HG03558 (cell line): Measurements from ENCODE around the gene DMXL2.
"Not testable (repeated sequence)": the region's sequence is repeated elsewhere in the genome, so short reads cannot be mapped to it uniquely, and the experiment has no call there.

ENCODE experiments used
- ATAC-seq: cut with Tn5 transposase; IDR thresholded peaks from one replicate; pipeline ENCODE4 v1.9.1; 2021; ENCODE audit warnings: moderate number of reproducible peaks; ENCODE audit not compliant: unreplicated experiment; ENCODE audit errors: extremely low read depth

The DMXL2 gene

DNA sequence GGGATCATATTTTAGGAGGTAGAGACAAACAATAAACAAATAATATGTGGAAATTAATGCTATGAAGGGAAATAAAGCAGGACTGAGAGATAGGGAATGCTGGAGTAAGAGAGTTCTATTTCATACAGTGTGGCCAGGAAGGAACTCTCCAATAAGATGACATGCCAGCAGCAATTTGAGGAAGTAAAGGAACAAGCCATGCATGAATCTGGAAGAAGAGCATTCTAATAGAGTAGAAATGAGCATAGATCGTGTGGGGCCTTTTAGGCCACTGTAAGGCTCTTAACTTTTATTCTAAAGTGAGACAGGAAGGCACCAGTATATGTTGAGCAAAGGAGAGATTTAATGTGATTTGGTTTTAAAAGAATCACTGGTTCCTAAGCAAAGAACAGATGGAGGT lies 126.3 kb downstream of the DMXL2 start:
- ATAC-seq, result no peak

DNA sequence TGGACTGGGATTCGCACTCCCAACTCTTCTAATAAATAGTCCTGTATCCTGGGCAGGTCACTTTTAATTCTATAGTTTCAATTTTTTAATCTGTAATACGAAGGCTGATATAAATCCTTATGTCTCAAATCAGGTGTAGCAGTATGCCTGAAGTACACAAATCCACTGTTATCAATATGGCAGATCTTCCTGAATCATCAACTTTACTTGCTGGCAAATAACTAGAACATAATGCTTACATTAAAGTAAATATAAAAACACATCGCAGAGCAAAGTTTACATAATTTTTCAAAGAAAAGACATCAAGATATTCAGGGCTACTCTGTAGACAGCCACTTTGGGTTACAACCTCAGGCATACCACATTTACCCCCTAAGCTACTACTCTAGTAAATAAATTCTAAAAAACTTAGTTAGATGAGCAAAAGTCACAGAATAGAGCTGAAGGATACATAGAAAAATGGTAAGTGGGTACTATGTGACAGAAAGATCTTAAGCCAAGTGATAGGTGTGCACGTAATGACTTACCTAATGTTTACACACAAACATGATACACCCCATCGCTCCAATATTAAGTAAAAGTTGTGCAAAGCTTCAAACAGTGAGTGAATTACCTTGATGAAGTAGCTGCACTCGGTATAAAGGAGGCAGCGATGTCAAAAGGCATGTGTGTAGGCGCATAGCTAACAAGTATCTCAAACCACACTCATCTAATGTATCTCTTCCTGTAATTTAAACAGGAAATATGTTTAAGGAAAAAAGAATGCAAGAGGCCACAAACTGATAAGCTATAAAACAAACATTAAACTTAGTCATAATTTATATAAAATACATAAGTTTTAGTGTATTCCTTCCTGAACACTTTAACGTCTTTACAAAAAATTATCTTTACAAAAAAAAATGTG lies 127.9 kb downstream of the DMXL2 start:
- ATAC-seq, result no peak

DNA sequence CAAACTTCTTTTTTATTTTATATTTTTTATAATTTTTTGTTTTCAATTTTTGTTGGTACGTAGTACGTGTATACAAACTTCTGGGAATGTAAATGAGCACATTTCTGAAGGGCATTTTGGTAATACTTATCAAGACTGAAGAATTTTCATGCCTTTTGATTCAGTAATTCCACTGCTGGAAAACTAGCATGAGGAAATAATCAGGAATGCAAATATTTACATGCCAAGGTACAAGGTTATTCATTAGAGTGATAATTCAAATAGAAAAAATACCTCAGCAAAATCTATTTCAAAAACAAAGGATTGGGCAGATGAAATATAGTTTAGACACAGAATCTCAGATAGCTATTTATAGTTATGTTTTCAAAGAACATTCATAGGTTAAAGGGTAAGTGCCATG lies 128.7 kb downstream of the DMXL2 start:
- no peak for ATAC-seq

DNA sequence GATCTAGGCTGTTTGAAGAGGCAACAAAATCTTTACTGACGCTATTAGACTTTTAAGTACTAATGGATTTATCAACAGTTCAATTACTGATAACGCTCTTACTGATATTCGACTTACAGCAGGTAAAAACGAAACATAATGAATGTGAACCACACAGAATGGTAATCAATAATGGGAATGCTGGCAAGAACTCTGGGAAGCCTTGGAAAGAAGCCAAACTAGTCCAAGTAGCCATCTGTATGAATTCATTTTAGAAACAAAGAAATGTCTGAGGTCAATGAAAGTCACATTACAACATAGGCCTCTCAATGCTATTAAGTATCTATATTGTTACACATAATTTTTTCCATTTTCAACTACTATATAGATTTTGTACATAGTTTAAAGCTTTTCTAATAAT lies 130.0 kb downstream of the DMXL2 start:
- no peak for ATAC-seq

DNA sequence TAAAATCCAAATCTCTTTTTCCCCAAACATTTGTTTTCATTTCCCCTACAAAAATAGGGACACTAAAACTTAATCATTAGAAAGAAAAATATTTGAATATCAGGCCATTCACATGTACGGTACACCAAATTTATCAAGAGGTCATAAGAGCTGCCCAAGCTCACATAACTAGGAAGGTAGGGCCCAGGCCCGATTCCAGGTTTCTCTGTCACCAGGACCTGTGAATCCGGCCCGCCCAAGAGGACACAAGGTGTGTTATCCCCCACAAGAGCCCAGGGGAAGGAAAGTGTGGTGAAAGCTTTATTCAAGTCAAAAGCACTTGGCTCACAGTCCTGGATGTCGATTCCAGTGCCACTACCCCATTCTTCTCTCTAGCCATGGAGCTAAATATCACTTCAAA lies 130.6 kb downstream of the DMXL2 start:
- ATAC-seq, result no peak

DNA sequence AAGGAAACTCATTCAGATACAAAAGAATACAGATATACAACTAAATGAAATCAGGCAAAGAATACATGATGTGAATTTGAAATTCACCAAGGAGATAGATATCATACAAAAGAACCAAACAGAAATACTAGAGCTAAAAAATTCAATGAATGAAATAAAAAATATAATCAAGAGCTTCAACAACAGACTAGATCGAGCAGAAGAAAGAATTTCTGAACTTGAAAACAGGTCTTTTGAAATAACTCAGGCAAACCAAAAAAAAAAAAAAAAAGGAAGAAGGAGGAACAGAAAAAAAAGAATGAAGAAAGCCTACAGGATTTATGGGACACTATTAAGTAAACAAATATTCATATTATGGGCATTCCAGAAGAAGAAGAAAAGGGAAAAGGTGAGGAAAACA lies 137.8 kb downstream of the DMXL2 start:
- no peak for ATAC-seq

DNA sequence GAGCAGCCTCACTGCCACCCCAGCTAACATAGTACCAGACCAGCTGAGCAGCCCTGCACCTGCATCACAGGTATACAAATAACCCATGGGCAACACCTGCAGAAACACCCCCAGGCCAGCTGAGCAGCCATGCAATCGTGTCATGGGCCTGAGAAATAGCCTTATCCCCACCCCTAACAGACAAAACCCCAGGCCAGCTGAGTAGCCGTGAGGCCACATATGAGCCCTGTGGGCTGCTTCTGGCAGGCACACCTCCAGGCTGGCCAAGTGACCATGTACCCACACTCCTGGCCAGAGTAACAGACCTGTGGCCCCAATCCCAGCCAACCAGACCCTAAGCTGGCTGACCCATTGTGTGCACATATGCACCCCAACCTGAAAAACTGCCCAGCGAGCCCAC lies 138.6 kb downstream of the DMXL2 start:
- ATAC-seq, result no peak

DNA sequence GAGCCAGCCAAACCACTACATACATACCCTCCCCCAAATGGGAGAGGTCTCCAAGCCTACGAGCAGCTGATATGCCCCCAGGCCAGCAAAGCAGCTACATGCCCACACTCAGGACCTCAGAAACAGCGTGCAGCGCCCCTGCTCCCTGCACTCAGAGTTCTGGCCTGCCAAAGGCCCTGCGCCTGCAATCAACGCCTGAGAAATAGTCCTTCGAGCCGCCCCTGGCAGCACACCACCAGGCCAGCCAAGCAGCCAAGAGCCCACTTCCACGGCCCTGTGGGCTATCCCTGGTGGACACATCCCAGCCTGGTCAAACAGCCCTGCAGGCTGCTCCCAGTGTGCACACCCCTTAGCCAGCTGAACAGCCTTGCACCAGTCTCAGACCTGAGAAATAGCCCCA lies 139.1 kb downstream of the DMXL2 start:
- ATAC-seq, result no peak

DNA sequence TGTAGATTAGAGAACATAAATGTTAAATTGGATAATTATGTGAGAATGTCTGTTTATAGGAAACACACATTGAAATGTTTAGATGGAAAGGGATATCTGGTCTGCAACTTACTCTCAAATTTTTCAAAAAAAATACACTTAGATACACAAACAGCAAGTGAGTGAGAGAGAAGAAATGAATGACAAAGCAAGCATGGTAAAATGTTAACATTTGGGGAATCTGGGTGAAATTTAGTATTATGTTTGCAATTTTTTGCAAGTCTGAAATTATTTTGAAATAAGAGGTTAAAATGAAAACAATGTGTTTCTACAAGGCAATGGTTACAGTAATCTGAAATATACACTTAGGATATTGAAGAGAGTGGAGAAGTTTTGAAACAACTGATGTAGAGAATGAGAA lies 146.8 kb downstream of the DMXL2 start:
- no peak for ATAC-seq

DNA sequence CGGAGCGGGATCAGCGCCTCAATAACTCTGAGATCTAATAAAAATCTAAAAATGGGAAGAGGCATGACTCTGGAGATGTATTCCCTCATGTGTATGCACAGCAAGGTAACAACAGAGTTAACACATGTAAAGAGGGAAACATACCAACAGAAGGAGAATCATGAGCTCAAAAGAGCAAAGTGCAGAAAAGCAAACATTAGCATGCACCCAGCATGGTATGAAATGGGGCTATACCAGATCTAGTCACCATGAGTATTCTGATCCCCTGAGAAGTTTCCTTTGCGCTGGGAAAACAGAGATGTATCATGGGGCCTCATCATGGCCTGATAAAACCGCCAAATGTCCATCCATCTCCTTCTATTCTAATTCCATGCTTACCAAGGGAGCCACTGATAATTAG lies 152.1 kb downstream of the DMXL2 start:
- no peak for ATAC-seq

DNA sequence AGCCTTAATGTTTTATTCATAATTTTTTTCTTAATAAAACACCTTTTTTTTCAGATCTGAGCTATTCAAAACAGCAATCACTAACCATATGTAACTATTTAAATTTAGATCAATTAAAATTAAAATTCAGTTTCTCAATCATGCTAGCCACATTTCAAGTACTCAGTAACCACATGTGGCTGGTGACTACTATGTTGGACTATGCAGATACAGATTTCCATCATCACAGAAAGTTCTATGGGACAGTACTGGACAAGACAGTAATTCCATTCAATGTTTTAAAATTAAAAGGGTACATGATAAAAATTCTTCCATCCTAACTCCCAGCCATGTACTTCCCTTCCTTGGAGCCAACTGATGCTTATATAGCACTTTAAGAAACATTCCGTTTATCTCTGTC lies 161.8 kb downstream of the DMXL2 start:
- ATAC-seq, result no peak

DNA sequence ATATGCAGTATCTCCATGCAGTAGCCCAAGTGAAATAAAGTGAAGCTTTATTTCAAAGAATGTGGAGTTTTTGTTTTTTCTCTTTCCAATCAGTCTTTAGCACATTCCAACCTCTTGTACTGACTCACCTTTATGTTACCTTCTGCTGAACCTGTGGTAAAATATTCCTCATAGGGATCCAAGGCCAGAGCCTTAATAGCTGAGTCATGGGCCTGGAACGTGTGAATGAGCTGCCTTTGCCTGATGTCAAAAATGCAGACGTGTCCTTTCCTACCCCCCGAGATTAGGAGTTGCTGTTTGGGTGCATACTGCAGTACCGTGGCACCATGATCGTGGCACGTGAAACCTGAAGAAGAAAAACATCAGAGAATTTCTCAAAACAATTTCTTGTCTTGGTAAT lies 172.6 kb downstream of the DMXL2 start:
- no peak for ATAC-seq

DNA sequence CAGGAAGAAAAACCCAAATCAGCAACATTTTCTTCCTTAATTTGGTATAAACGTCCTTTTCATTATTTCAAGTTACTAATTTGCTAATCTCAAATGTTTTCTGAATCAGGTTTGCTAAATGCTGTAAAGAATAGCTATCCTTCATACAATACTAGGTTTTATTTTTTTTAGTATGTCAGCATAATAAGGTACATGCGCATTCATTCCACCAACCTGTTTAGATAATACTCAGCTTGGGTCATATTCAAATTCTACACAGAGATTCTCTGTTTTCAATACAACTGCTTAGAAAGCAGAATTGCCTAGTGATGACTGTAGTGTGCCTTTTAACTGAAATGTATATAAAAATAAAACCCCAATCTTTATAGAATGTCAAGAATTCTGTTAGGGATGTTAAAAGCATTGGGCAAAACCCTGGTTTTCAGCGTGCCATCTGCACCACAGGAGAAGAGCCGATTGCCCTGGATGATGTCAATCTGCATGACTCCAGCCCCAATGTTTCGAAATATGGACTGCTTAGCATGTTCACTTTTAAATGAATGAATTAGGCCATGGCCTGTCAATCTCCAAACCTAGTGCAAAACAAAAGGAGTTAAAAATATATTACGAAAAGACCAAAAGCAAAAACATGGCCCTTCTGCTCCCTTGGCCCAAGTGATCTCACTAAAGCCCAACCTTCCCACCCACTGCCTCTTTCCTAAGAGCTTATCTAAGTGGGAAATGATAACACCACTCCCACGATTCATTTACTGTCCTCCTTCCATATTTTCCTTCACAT lies 173.8 kb downstream of the DMXL2 start:
- ATAC-seq, result no peak

DNA sequence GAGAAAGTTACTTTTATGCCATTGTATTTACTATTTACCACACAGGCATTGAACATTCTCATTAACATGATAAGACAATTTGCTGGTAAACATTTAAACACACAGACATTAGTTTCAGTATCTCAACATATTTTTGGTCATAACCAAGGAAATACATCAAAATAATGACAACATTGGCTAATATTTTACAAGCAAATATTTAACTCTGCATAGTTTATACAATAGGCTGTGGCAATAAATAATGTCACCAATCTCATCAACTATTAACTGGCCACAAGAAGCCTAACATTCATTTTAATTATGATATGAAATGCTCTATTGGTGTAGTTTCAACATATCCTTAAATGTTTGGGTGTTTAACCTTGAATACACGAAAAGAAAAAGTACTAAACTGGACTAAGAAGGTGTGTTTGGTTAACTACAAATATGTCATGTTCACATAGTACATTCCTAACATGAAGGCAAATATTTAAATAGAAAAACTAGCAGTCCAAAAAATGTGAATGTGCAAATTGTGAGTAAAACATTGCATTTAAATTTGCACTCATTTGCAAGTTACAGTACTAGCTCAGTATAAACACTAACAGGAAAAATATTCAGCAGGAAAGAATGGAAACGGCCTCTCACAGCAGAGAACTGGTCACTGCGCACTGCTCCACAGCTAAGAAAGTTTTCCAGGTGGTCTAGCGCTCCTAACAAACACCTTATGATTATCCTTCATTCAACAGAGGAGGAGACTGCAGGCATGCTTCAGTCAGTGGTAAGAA lies 174.5 kb downstream of the DMXL2 start:
- ATAC-seq, result no peak

DNA sequence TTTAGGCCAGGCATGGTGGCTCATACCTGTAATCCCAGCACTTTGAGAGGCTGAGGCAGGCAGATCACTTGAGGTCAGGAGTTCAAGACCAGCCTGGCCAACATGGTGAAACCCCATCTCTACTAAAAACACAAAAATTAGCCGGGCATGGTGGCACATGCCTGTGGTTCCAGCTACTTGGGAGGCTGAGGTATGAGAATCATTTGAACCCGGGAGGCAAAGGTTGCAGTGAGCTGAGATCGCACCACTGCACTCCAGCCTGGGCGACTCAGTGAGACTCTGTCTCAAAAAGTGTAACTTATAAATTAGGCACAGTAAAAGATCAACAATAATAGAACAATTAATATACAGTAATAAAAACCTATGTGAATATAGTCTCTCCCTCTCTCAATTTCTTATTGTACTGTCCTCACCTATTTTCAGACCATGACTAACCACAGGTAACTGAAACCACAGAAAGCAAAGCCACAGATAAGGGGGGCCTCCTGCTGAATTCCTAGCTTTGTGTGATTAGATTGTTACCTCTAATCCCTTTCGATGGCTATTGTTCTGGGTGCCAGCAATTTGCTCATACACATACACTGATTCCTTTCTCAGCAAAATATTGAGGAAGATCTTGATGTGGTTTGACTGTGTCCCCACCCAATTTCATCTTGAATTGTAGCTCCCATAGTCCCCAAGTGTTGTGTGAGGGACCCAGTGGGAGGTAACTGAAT lies 176.4 kb downstream of the DMXL2 start:
- not testable (repeated sequence) for ATAC-seq

DNA sequence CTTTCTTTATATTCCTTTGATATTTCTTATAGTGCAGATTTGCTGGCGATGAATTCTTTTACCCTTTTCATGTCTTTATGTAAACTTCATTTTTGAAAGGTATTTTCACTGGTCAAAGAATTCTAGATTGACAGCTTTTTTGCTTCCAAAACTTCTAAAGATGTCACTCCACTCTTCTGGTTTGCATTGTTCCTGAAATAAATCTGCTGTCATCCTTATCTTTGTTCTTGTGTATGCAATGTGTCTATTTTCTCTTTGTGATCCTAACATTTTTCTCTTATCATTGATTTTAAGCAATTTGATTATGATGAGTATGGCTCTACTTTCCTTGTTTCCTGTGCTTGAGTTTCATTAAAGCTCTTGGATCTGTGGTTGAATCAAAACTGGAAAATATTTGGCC lies 177.8 kb downstream of the DMXL2 start:
- ATAC-seq, result no peak

DNA sequence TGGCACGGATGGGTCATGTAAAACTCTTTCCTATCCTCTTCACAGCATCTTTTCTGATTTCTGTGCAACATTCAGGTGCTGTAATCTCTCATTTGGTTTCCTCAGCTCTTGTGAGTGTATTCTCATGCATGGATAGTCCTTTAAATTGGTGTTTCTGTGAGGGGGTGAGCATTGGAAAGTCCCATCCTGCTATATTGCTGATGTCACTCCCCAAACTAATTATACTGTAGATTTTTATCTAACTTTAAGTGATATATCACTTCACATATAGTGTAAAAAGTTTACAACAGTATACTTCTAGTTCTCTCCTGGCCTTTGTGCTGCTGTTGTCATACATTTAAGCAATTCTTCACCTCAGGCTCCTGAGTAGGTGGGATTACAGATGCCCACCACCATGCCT lies 178.5 kb downstream of the DMXL2 start:
- ATAC-seq, result no peak

DNA sequence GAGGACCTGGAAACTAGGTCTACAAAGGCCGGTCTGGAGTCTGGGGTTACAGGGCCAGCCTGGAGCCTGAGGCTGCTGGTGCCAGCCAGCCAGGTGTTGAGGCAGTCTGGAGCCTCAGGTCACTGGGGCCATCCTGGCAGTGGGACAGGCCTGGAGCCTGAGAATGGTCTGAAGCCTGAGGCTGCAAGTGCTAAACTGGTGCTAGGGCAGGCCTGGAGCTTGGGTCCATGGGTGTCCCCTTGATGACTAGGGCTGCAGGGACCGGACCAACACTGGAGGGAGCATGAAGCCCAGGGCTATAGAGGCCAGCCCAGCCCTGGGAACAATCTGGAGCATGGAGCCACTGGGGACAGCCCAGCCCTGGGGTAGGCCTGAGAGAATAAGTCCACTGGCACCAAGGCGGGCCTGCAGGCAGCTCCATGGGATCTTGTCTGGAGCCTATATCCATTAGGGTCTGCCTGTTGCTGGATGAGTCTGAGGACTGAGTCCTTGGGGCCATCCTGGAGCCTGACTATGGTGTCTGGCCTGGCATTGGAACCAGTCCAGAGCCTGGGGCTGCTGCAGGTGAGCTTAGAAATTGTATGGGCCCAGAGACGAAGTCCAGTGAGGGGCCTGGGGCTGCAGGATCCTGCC lies 179.2 kb downstream of the DMXL2 start:
- no peak for ATAC-seq

DNA sequence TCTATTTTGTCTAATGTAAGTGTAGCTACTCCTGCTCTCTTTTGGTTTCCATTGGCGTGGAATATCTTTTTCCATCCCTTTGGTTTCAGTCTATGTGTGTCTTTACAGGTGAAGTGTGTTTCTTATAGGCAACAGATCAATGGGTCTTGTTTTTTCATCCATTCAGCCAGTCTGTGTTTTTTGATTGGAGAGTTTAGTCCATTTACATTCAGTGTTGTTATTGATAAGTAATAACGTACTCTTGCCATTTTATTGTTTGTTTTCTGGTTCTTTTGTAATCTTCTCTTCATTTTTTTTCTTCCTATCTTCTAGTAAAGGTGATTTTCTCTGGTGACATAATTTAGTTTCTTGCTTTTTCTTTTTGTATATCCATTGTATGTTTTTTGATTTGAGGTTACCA lies 184.0 kb downstream of the DMXL2 start:
- ATAC-seq, result no peak

DNA sequence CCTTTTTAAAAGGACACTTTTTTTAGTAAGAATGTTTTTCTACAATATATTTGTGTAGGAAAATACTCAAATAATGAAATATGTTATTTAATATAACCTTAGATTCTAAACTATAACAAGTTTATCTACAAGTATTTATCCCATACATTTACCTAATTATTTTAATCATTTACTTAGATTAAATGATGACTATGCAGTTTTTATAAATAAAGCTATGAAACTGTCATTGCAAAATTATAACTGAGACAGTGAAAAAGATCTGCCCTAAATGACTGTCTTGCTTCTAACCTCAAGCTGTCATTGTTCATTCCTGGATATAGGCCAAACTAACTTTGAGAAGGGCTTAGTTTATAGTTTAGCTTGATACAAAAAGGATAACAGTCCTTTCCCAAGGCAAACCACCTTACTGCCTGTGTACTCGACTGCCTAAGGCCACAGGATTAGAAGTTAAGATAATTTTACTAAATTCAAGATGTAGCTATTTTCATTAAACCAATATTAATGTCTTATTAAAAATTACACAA lies 197.0 kb downstream of the DMXL2 start:
- ATAC-seq, result no peak
